ENCODE measurements around the gene MPV17L2. TPM values are rescaled to one million over a fixed set of nuclear protein-coding genes. Genes with fewer than 3 reads are reported as not detected.

Gene MPV17L2
- total and polyA plus RNA-seq, 7 experiments from 2014 or later, result 4.8 to 15.5 (median 7.0) TPM

- Mint-ChIP-seq H3K36me3 (peaks cover 0 to 25% (median 0%) of the 10 kb centered on the region in 5 donors), H3K9me3 (no peaks in the 10 kb centered on the region), H3K4me3 (peak overlapping the region in 9 of 10 donors; percentile 9 to 94 (median 38)), H3K27ac (no peak overlapping the region), H3K27me3 (no peaks in the 10 kb centered on the region), H3K4me1 (peaks cover 0 to 29% (median 9%) of the 10 kb centered on the region in 7 donors)
- ChIA-PET CTCF (interaction anchor here (0.9 to 2.1 kb wide), 2 partner anchors 13 to 17 kb away, joined by 3 to 4 read pairs; no protein-coding TSS in a partner anchor), POLR2A (interaction anchor here (0.8 to 1.6 kb wide), 3 partner anchors 10 to 57 kb away, joined by 3 to 11 read pairs (median 3); partner anchors contain the start of gene MPV17L2)
- H3K4me1 ChIP-seq (ENCODE audit: control insufficient read depth in 2 of 2, insufficient read depth in 2 of 2, low read length in 2 of 2), result peaks cover 5 to 13% of the 10 kb centered on the region in 2 donors
- no peak overlapping the region for H3K27ac ChIP-seq (ENCODE audit: low read depth, low read length)
- no peaks in the 10 kb centered on the region for H3K9me3 ChIP-seq (ENCODE audit: control insufficient read depth in 2 of 3, low read length in 3 of 3)
- DNase-seq (no peak), ATAC-seq (no peak)
- no peaks in the 10 kb centered on the region for H3K27me3 ChIP-seq (ENCODE audit: control insufficient read depth in 2 of 2, insufficient read depth in 2 of 2, low read length in 2 of 2)
- intact Hi-C loops (cut with micrococcal nuclease), result loop anchor here in 1 of 2 donors (1.0 kb wide), 1 partner anchor 17 kb away; no protein-coding TSS in a partner anchor
- no peaks in the 10 kb centered on the region for H3K36me3 ChIP-seq (ENCODE audit: control insufficient read depth in 2 of 3, insufficient read depth in 3 of 3, low read length in 3 of 3)
- no peak overlapping the region for H3K4me3 ChIP-seq (ENCODE audit: low read length)
Observed at GRCh38 chr19:18174983-18175382, 18.0 kb upstream of the MPV17L2 start.

- no peaks in the 10 kb centered on the region for H3K27me3 Mint-ChIP-seq
- no peak overlapping the region for H3K4me3 ChIP-seq (ENCODE audit: low read length)
- no peaks in the 10 kb centered on the region for H3K27me3 ChIP-seq (ENCODE audit: control insufficient read depth in 2 of 2, insufficient read depth in 2 of 2, low read length in 2 of 2)
- ATAC-seq, result no peak
- CTCF ChIA-PET, result interaction anchor here (0.7 to 2.1 kb wide), 4 partner anchors 8 to 239 kb away, joined by 4 to 5 read pairs (median 4); no protein-coding TSS in a partner anchor
- DNase-seq, result no peak
- H3K36me3 ChIP-seq (ENCODE audit: control insufficient read depth in 2 of 3, insufficient read depth in 3 of 3, low read length in 3 of 3), result no peaks in the 10 kb centered on the region
- intact Hi-C loops (cut with micrococcal nuclease), result no loop called here
- no peaks in the 10 kb centered on the region for H3K9me3 Mint-ChIP-seq
- no peak overlapping the region for H3K27ac Mint-ChIP-seq
- H3K27ac ChIP-seq (ENCODE audit: low read depth, low read length), result no peak overlapping the region
- H3K4me3 Mint-ChIP-seq, result peak overlapping the region in 2 of 10 donors; percentile 16 to 23
- H3K9me3 ChIP-seq (ENCODE audit: control insufficient read depth in 2 of 3, low read length in 3 of 3), result no peaks in the 10 kb centered on the region
- POLR2A ChIA-PET, result interaction anchor here (0.8 to 2.1 kb wide), 2 partner anchors 14 to 15 kb away, joined by 6 to 7 read pairs; no protein-coding TSS in a partner anchor
- H3K4me1 ChIP-seq (ENCODE audit: control insufficient read depth in 2 of 2, insufficient read depth in 2 of 2, low read length in 2 of 2), result peaks cover 5 to 13% of the 10 kb centered on the region in 2 donors
- peaks cover 0 to 27% (median 9%) of the 10 kb centered on the region in 7 donors for H3K4me1 Mint-ChIP-seq
- H3K36me3 Mint-ChIP-seq, result peaks cover 0 to 25% (median 0%) of the 10 kb centered on the region in 5 donors
Observed at GRCh38 chr19:18176367-18177310, 16.4 kb upstream of the MPV17L2 start.

- H3K36me3 Mint-ChIP-seq, result peaks cover 0 to 22% (median 0%) of the 10 kb centered on the region in 5 donors
- CTCF ChIA-PET, result interaction anchor here (1.3 kb wide), 1 partner anchor 15 kb away, joined by 3 read pairs; no protein-coding TSS in a partner anchor
- intact Hi-C loops (cut with micrococcal nuclease), result no loop called here
- DNase-seq (no peak), ATAC-seq (no peak)
- no peak overlapping the region for H3K27ac ChIP-seq (ENCODE audit: low read depth, low read length)
- H3K9me3 ChIP-seq (ENCODE audit: control insufficient read depth in 2 of 3, low read length in 3 of 3), result no peaks in the 10 kb centered on the region
- H3K27me3 ChIP-seq (ENCODE audit: control insufficient read depth in 2 of 2, insufficient read depth in 2 of 2, low read length in 2 of 2), result no peaks in the 10 kb centered on the region
- POLR2A ChIA-PET, result no interaction called here
- H3K4me3 Mint-ChIP-seq, result no peak overlapping the region
- peak overlapping the region in 1 of 9 donors; percentile 55 for H3K27ac Mint-ChIP-seq
- H3K4me1 Mint-ChIP-seq, result peaks cover 0 to 6% (median 0%) of the 10 kb centered on the region in 7 donors
- H3K4me3 ChIP-seq (ENCODE audit: low read length), result no peak overlapping the region
- no peaks in the 10 kb centered on the region for H3K9me3 Mint-ChIP-seq
- no peaks in the 10 kb centered on the region for H3K27me3 Mint-ChIP-seq
- no peaks in the 10 kb centered on the region for H3K4me1 ChIP-seq (ENCODE audit: control insufficient read depth in 2 of 2, insufficient read depth in 2 of 2, low read length in 2 of 2)
- H3K36me3 ChIP-seq (ENCODE audit: control insufficient read depth in 2 of 3, insufficient read depth in 3 of 3, low read length in 3 of 3), result no peaks in the 10 kb centered on the region
Observed at GRCh38 chr19:18179957-18180356, 13.1 kb upstream of the MPV17L2 start.

- Mint-ChIP-seq H3K27me3 (peaks cover 0 to 2% (median 0%) of the 10 kb centered on the region in 5 donors), H3K36me3 (peaks cover 0 to 5% (median 0%) of the 10 kb centered on the region in 5 donors), H3K9me3 (no peaks in the 10 kb centered on the region), H3K4me1 (no peaks in the 10 kb centered on the region), H3K4me3 (no peak overlapping the region), H3K27ac (no peak overlapping the region)
- ChIA-PET CTCF (no interaction called here), POLR2A (no interaction called here)
- Histone ChIP-seq H3K9me3 (ENCODE audit: control insufficient read depth in 2 of 3, low read length in 3 of 3) (no peaks in the 10 kb centered on the region), H3K27ac (ENCODE audit: low read depth, low read length) (no peak overlapping the region), H3K36me3 (ENCODE audit: control insufficient read depth in 2 of 3, insufficient read depth in 3 of 3, low read length in 3 of 3) (no peaks in the 10 kb centered on the region), H3K4me1 (ENCODE audit: control insufficient read depth in 2 of 2, insufficient read depth in 2 of 2, low read length in 2 of 2) (no peaks in the 10 kb centered on the region), H3K4me3 (ENCODE audit: low read length) (no peak overlapping the region), H3K27me3 (ENCODE audit: control insufficient read depth in 2 of 2, insufficient read depth in 2 of 2, low read length in 2 of 2) (no peaks in the 10 kb centered on the region)
- ATAC-seq (no peak), DNase-seq (no peak)
- intact Hi-C loops (cut with micrococcal nuclease), result no loop called here
Observed at GRCh38 chr19:18183529-18183928, 9.5 kb upstream of the MPV17L2 start.

- H3K36me3 Mint-ChIP-seq, result no peaks in the 10 kb centered on the region
- H3K4me3 Mint-ChIP-seq, result no peak overlapping the region
- intact Hi-C loops (cut with micrococcal nuclease), result no loop called here
- Histone ChIP-seq H3K36me3 (ENCODE audit: control insufficient read depth in 2 of 3, insufficient read depth in 3 of 3, low read length in 3 of 3) (no peaks in the 10 kb centered on the region), H3K27ac (ENCODE audit: low read depth, low read length) (no peak overlapping the region), H3K4me1 (ENCODE audit: control insufficient read depth in 2 of 2, insufficient read depth in 2 of 2, low read length in 2 of 2) (no peaks in the 10 kb centered on the region), H3K4me3 (ENCODE audit: low read length) (no peak overlapping the region), H3K9me3 (ENCODE audit: control insufficient read depth in 2 of 3, low read length in 3 of 3) (no peaks in the 10 kb centered on the region), H3K27me3 (ENCODE audit: control insufficient read depth in 2 of 2, insufficient read depth in 2 of 2, low read length in 2 of 2) (no peaks in the 10 kb centered on the region)
- CTCF ChIA-PET, result interaction anchor here (0.7 kb wide), 1 partner anchor 10 kb away, joined by 4 read pairs; no protein-coding TSS in a partner anchor
- H3K4me1 Mint-ChIP-seq, result no peaks in the 10 kb centered on the region
- POLR2A ChIA-PET, result interaction anchor here (0.7 kb wide), 1 partner anchor 598 kb away, joined by 3 read pairs; no protein-coding TSS in a partner anchor
- peaks cover 0 to 2% (median 0%) of the 10 kb centered on the region in 5 donors for H3K27me3 Mint-ChIP-seq
- no peaks in the 10 kb centered on the region for H3K9me3 Mint-ChIP-seq
- no peak for ATAC-seq
- no peak for DNase-seq
- no peak overlapping the region for H3K27ac Mint-ChIP-seq
Observed at GRCh38 chr19:18185538-18185937, 7.5 kb upstream of the MPV17L2 start.

GRCh38 chr19:18190278-18190677 is 2.7 kb upstream of the MPV17L2 start:
- Mint-ChIP-seq H3K27ac (no peak overlapping the region), H3K4me3 (no peak overlapping the region), H3K27me3 (peaks cover 0 to 6% (median 0%) of the 10 kb centered on the region in 5 donors), H3K4me1 (peaks cover 11 to 29% (median 21%) of the 10 kb centered on the region in 7 donors), H3K36me3 (no peaks in the 10 kb centered on the region), H3K9me3 (peaks cover 0 to 4% (median 0%) of the 10 kb centered on the region in 11 donors)
- Histone ChIP-seq H3K36me3 (ENCODE audit: control insufficient read depth in 2 of 3, insufficient read depth in 3 of 3, low read length in 3 of 3) (no peaks in the 10 kb centered on the region), H3K4me3 (ENCODE audit: low read length) (no peak overlapping the region), H3K27ac (ENCODE audit: low read depth, low read length) (no peak overlapping the region), H3K27me3 (ENCODE audit: control insufficient read depth in 2 of 2, insufficient read depth in 2 of 2, low read length in 2 of 2) (no peaks in the 10 kb centered on the region), H3K4me1 (ENCODE audit: control insufficient read depth in 2 of 2, insufficient read depth in 2 of 2, low read length in 2 of 2) (peaks cover 9 to 12% of the 10 kb centered on the region in 2 donors), H3K9me3 (ENCODE audit: control insufficient read depth in 2 of 3, low read length in 3 of 3) (no peaks in the 10 kb centered on the region)
- intact Hi-C loops (cut with micrococcal nuclease), result no loop called here
- ATAC-seq (no peak), DNase-seq (no peak)
- ChIA-PET CTCF (interaction anchor here (0.7 to 3.9 kb wide), 2 partner anchors 61 to 198 kb away, joined by 4 to 38 read pairs; no protein-coding TSS in a partner anchor), POLR2A (interaction anchor here (0.7 to 0.9 kb wide), 2 partner anchors 13 to 342 kb away, joined by 4 to 6 read pairs; no protein-coding TSS in a partner anchor)
